Hematopoietic multipotent progenitor cell treated with erythropoietin and hydrocortisone succinate and interleukin-3 and kit ligand, for 4 days (in vitro differentiated cells): ENCODE data around the gene SYT17.

Source experiments
- DNase-seq: peaks from one replicate; pipeline ENCODE4 v3.0.0-alpha.2; 2015

Gene SYT17

GRCh38 chr16:19269098-19269497 lies 101.1 kb downstream of the SYT17 start:
- DNase-seq, result peak; percentile 3

DNA sequence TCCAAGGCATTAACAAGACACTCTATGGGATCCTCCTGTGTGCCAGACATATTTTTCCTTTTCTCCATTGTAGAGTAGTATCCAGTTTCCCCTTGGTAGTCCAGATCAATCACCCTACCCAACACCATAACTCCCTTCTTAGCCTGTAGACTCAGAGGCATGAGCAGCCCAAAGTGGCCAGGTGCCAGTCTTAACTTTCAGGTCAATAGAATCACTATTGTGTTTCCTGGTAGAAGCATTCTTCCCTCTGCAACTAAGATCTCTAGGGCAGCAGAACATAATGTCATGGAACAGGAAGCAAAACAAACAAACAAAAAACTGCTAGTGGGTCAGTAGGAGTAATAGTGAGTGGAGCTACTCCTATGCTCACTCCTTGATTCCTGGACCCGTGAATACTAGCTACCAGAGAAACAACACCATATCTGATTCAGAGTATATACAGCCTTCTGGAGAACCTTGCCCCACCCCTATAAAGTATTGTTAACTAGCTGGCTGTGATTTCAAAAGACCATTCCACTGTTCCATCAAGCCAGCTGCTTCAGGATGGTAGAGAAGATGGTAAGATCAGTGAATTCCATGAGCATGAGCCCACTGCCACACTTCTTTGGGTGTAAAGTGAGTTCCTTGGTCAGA lies 106.2 kb downstream of the SYT17 start:
- no peak for DNase-seq

DNA sequence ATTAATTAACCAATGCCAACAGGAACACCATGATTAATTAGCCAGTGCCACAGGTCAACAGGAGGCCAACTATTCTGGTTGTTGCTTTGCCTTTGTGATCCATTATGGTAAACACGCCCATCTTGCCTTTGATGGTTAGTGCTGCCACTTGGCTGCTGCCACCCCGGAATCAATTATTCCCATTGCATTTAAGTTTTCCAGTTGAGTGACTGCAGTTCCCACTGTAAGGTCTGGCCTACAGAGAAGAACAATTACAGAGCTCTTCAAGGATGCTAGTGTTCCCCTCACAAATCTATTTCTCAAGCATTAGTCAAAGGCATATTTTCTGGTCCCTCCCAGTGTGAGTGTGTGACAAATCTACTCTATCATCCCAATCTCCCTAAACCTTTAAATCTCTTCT lies 110.4 kb downstream of the SYT17 start:
- DNase-seq, result no peak

DNA sequence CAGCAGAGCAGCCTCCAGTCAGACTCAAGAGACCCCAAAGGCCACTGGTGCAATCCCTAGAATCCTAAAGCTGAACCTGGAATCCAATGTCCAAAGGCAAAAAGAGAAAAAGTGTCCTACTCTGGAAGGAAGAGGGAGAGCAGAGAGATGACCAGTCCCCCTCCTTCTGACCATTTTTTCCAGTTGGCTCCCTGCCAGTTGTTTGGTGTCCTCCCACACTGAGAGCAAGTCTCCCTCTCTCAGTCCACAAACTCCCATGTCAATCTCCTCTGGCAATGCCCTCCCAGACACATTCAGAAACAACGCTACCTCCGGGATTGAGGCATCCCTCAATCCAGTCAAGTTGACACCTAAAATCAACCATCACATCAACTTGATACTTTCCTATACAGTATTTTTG lies 113.2 kb downstream of the SYT17 start:
- no peak for DNase-seq

- DNase-seq, result no peak
These were observed 114.1 kb downstream of the SYT17 start for GRCh38 chr16:19282101-19282500.

DNA sequence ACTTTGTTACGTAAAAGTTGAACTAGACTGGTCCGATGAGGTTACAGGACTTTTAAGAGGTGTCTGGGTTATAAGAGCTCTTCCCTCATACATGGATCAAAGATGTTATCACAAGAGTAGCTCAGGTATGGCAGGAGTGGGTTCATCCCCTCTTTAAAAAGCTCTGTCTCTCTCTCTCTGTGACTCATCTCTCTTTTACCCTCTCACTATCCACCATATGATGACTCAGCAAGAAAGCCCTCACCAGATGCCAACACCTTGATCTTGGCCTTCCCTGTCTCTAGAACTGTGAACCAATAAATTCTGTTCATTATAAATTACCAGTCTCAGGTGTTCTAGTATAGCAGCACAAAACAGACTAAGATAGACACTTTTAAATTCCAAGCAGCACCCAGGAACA lies 115.6 kb downstream of the SYT17 start:
- DNase-seq, result no peak

DNA sequence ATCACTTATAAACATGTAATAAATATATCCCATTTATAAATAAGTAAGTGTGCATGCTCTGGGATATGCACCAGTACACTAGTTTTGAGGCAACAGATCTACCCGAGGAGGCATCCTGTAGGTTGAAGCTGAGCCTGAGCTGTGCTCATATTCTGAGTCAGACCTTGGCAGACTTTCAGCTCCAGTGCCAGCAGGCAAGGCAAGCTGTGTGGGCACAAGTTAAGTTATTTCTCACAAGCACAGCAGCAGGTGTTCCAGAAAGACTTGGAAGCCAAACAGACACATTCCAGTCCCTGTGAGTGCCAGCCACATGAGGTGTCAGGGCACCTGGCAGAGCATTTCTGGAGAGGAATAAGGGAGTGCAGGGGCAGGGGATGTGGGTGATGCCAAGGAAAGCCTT lies 116.2 kb downstream of the SYT17 start:
- DNase-seq, result no peak

GRCh38 chr16:19285431-19285830 lies 117.4 kb downstream of the SYT17 start, which contains the start of gene CLEC19A:
CLEC19A (plus strand) TSS chr16:19285731; CDS start chr16:19285852, 121 bp downstream.
- DNase-seq, result no peak

DNA sequence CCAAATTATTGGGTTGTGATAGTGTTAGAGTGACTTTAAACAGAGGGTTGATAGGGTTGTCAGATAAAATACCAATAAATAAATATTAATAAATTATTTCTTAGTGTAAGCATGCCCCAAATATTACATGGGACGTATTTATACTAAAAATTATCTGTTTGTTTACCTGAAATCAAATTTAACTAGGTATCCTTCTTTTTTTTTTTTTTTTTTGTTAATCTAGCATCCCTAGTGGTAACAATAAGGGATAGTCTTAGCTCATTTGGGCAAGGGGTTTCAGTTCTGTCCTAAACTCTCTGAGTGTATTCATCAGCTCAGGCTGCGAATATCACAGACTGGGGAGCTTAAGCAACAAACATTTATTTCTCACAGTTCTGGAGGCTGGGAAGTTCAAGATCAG lies 118.8 kb downstream of the SYT17 start:
- DNase-seq, result no peak

DNA sequence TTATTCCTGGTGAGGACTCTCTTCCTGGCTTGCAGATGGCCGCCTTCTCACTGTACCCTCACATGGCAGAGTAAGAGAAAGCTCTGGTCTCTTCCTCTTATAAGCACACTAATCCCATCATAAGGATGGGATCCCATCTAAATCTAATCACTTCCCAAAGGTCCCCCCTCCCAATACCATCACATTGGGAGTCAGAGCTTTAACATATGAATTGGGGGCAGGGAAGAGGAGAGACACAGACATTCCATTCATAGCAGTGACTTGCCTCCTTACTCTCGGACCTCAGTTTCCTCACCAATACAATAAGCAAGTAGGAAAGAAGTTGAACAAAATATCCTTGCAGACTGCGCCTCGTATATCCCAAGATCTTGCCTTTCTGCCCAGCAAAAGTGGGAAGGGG lies 119.2 kb downstream of the SYT17 start:
- DNase-seq, result no peak

DNA sequence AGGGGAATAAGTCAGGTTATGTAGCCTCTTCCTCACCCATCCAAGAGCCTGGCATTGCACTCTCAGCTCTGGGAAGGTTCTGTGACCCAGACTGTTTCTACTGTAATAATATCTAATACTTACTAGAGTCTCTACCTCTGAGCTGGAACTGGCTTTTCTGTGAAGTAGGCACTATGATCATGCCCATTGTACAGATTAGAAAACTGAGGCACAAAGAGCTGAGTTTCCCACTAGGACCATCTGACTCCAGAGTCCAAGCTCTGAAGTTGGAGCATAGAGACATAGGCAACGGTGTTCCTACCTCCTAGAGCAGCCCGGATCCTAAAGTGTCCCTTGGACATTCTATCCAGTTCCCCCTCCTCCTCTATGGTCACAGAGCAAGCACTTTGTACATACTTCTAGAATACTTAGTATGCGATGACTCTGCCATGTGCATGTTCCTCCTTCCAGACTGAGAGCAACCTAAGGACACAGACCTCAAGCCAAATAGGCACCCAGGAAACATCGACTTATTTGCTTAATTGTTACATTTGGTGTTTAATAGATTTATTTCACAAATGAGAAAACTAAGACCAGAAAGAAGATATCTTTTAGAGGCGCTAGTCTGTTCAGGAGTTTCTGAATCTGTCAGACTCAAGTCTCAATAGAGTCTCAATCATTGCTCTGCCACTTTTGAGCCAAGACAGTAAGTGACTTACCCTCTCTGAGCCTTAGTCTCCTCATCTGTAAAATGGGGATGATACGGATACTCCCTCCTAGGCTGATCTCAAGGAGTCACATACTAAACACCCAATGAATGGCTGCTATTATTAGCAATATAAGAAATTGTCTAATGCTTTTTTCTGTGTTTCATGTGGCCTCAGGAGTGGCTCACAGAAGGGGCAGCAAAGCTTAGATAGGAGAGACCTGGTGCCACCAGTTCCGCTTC lies 121.1 kb downstream of the SYT17 start:
- DNase-seq, result no peak

- DNase-seq, result no peak
These were observed 121.9 kb downstream of the SYT17 start for GRCh38 chr16:19289811-19290485.

DNA sequence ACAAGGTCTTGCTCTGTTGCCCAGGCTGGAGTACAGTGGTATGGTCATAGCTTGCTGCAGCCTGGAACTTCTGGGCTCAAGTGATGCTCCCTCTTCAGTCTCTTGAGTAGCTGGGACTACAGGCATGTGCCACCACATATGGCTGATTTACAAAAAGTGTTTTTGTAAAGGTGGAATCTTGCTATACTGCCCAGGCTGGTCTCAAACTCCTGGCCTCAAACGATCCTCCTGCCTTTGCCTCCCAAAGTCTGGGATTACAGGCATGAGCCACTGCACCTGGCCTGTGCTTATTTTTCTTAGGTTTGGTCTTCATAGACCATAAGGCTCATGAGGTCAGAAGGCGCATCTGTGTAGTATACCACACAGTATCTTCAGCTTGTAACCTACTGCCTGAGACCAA lies 122.8 kb downstream of the SYT17 start:
- no peak for DNase-seq

- peak; percentile 24 for DNase-seq
These were observed 123.4 kb downstream of the SYT17 start for GRCh38 chr16:19291475-19291874.

- no peak for DNase-seq
These were observed 124.1 kb downstream of the SYT17 start for GRCh38 chr16:19292186-19292585.

GRCh38 chr16:19294156-19294649 lies 126.2 kb downstream of the SYT17 start:
- DNase-seq, result peak; percentile 38

GRCh38 chr16:19295393-19295792 lies 127.4 kb downstream of the SYT17 start:
- no peak for DNase-seq

GRCh38 chr16:19297454-19297853 lies 129.4 kb downstream of the SYT17 start:
- DNase-seq, result no peak

GRCh38 chr16:19299565-19299964 lies 131.5 kb downstream of the SYT17 start:
- no peak for DNase-seq

- DNase-seq, result no peak
These were observed 133.9 kb downstream of the SYT17 start for GRCh38 chr16:19301931-19302330.

DNA sequence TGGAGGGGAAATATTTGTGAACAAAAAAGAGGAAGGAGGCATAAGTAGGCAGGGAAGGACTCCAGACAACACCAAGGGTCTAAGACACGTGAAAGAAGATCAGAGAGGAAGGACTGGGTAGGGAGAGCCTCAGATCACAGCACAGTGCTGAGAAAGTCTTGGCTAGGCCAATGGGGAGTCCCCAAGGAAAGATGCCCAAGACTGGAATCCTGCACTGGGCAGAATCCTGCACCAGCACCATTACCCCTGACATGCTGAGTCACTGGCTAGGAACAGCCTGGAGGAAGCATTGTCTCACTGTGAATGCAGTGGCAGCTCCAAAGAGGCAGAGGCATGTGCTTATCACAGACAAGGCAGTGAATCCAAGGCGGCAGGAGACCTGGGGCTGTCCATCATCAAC lies 136.7 kb downstream of the SYT17 start:
- DNase-seq, result peak; percentile 2

GRCh38 chr16:19305443-19305842 lies 137.4 kb downstream of the SYT17 start:
- no peak for DNase-seq

DNA sequence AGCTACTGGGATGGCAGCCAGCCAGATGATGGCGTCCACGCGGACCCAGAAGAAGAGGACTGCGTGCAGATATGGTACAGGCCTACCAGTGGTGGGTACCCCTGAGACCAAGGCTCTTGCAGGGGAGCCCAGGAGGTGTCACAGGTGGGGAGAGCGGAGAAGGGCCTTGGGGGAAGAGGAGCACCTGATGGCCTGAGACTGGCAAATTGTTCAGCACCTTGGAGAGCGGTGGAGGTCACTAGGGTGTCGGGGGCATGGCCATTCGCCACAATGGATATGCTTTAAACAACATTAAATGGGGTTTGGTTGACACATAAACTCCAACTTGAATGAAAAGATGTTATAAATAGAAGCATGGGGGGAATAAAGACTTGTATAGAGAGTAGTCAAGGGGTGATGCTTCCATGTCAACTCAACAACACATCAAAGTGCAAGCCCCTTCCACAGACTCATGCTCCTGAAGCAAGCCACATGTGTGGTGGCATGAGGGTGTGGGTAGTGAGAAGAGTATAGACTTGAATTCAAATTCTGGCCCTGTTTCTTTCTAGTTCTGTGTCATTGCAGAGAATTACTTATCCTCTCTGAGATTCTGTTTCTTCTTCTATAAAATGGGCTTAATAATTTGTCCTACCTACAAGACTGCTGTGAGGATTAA lies 139.7 kb downstream of the SYT17 start:
- peak; percentile 54 for DNase-seq
